HG03520 (cell line): ENCODE results near the gene ERC2.

Experiments
- ATAC-seq: cut with Tn5 transposase; IDR thresholded peaks from one replicate; pipeline ENCODE4 v1.9.1; 2021; ENCODE audit warnings: mild to moderate bottlenecking, moderate library complexity; ENCODE audit not compliant: unreplicated experiment

ERC2 gene

DNA sequence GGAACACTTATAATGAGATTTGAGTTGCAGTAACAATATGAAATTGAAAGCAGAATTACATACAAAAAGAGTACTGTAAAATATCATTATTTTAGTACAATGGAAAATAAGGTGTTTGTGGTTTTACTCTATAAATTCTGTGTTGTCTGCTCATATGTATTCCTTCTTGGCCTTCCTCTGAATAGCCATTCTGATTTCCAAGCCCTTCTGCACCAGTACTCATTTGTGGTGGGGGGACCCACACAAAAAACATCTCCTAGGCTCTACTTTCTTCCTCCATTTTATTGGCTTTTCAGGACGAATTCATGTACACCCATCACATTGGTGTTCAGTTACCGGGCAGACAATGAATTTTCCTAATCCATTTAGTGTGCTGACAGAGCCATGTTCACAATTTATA, 338.2 kb downstream of the ERC2 start:
- no peak for ATAC-seq

DNA sequence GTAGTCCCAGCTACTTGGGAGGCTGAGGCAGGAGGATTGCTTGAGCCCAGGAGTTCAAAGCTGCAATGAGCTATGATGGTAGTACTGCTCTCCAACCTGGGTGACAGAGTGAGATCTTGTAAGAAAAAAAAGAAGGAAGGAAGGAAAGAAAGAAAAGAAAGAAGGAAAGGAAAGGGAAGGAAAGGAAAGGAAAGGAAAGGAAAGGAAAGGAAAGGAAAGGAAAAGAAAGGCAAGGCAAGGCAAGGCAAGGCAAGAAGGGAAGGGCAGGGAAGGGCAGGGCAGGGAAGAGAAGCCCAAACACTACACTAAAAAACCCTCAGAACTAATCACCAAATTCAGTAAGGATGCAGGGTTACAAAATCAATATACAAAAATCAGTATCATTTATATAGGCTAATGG, 341.6 kb downstream of the ERC2 start:
- no peak for ATAC-seq

DNA sequence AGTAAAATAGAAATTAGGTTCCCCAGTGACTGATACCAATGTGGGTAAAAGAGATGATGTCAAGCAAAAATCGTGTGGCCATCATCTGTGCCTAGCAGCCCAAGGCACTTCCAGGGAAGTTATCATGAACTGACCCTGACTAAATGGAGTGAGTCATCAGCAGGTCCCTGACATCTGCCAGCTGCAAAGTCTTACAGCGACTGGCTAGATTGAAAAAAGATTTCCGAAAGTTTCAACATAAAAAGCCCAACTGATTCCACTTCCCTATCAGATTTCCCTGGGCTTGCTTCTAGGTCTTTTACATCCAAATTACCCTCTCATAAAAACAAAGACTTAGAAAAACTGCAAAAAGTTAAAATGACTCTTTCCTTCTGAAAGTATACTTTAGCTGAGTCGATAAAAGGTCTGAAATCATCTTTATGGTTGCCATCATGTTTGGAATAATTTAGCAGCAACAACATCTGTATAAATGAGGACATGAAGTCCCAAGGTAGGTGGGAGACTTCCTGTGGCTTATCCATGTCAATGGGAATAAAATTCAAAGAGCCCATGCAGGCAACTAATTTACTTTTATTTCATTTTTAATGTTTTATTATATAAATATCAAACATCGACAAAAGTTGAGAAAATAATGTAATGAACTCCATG, 342.8 kb downstream of the ERC2 start:
- ATAC-seq, result no peak

DNA sequence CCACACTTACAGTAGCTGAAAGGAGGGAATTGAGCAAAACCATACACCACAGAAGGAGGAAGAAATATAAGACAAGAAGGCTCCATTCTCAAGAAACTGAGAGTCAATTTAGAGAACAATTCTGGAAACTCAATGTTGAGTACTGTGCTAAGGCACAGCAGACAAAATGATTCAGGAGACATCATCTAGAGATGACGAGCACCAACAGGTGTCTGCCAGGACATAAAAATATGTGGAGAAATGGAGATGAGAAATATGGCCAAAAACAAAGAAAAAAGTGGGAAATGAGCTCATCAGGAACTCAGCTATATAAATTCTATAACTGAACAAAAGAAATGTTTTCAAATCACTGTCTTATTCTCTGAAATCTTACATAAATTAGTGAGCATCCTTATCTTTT, 343.7 kb downstream of the ERC2 start:
- ATAC-seq, result no peak

DNA sequence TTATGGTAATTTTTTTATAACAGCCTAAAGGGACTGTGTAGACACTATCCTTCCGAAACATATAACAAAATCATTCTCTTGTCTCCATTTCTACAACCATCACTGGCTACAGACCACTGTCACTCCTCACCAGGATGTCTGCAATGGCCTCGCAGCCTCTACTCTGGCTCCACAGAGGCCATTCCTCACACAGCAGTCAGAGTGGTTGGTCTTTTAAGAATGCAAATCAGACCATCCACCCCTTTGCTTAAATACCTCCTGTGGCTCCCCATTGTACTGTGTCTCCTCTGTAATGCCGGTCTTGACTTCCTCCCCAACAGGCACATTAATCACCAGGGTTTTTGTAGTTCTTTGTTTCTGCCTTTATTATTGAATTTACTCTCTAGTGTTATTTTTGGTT, 344.8 kb downstream of the ERC2 start:
- ATAC-seq, result no peak

DNA sequence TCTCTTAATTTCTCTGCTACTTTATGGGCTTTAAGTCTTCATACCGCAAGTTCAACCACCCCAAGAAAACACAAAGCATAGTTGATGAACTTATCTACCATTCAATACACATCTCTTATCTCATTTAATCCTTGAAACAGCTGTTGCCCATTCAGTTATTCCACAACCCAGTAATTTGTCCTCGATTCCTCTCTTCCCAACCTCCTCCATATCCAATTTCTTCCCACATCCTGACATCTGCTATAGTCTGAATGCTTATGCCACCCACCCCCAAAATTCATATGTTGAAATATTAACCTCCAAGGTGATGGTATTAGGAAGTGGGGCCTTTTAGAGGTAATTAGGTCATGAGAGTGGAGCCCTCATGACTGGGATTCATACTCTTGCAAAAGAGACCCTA, 345.4 kb downstream of the ERC2 start:
- ATAC-seq, result no peak

DNA sequence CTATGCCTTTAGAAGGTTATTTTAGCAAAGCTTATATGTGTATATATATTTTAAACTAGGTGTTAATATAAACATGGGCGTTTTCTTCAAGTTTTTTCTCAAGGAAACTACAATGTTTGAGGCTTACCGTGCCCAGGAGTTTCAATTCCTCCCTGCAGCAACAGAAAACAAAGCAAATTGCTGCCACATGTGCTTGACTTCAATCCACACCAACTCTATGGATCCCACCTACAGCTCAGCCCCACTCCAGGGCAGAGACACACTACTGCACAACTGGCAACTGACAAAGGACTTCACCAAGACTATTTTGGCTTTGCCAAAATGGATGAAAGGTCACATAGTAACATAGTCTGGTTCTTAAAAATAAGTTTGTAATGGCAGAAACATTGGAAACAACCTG, 346.6 kb downstream of the ERC2 start:
- no peak for ATAC-seq

DNA sequence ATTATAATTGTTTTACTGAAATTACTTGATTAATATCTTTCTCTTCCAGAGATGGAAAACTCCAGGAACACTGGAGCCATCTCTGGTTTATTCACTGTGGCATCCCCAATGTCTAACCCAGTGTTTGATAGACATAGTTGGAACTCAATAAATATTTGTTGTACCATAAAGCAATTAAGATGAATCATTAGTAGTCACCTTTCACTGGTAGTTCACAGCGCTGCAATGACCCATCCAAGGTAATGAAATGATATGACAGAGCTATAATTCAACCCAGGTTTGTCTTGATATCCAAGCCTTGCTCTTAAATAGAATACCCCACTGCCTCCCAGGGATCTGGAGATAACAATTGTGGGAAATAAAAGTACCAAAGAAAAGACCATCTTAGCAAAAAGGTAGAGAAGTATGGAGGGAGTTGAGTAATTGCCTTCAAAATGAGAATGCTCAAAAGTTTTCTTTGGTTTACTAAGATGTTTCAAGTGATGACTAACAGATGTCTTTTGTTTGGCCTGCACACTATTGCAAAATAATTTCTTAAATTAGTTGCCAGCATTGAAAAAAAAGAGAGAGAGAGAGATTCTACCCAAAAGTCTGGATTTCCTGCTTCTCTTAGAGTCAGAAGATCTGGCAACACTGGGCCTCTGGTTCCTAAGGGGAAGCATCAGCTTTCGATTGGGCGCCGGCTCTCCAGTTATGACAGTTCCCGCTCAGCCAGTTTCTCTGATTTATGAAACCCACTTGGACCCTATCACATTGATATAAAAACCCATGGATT, 348.5 kb downstream of the ERC2 start:
- no peak for ATAC-seq

GRCh38 chr3:56118968-56119367, 349.3 kb downstream of the ERC2 start:
- ATAC-seq, result no peak

DNA sequence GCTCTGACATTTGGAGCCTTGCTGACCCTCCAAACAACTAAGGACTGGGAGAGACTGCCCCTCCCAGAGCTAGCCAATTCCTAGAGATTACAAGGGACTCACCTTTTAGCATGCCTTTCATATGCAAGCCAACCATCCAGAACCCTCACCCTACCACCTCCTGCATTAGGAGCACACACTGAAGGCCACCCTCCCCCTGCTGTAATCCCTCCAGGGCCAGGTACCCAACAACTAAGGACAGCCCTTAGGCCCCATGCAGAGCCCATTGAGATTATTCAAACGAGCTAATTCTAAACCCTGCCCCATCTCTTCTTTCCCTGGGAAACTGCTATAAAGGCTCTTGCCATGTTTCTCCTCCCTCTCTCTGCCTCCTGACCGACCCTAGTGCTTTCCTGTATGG, 352.6 kb downstream of the ERC2 start:
- no peak for ATAC-seq

DNA sequence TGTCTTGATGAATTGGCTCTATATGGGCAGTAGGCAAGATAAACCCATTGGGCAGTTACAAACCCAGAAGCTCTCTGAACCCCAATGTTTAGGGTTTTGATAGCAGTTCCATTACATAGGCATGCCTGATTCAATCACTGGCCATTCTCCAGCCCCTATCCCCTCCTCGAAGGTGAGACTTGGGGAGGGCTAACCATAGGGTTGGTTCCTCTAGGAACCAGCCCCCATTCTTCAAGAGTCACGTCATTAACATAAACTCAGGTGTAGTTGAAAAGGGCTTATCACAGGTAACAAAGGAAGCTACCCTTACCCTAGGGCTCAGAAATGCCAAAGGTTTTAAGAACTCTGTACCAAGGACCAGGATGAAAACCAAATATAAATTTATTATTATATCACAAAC, 353.1 kb downstream of the ERC2 start:
- no peak for ATAC-seq

DNA sequence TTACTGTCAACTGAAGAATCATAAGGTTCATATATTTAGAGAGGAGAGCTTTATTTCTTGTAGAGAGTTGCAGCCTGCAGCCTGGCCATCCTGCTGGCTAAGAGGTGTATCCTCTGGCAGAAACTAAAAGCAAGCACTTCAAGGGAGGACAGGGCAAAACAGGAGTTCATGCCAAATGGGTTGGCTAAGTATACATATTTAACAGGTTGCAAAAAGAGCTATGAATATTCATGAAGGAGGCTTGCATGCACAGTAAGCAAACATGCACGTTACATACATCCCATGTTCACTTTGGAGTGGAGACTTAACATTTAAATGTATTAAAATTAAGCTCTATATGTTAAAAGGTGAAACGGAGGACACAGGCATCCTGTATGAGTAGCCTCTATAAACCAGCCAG, 354.4 kb downstream of the ERC2 start:
- no peak for ATAC-seq

GRCh38 chr3:56113231-56113630, 355.0 kb downstream of the ERC2 start:
- ATAC-seq, result no peak

DNA sequence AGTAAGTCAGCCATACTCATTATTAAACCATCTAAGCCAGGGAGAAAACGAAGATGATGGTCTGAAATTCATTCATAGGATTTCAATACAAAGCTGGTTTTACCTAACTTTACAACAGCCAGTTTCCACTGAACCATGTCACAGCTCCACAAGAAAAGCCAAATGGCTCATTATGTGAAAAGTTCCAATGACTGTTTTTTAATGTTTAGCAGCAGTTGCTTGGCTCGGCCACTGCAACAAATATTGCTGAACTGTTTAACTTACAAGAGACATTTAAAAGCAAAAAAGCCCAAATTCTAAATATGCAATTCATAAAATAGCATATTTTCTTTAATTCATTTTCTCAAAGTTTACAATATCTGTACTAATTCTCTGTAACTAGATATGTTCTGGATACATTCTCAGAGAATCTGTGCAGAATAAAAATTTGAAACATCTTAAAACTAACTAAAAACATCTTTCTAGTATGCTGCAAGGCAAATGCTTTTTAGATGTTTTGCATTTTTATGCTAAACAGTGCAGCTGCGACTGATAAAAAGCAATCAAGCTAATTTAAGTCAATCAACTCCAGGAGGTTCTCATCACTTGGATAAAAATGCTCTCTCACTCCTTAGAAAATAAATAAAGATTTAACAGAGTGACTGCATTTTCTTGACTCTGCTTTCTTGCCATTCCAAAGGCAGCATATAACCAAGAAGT, 356.5 kb downstream of the ERC2 start:
- ATAC-seq, result no peak

DNA sequence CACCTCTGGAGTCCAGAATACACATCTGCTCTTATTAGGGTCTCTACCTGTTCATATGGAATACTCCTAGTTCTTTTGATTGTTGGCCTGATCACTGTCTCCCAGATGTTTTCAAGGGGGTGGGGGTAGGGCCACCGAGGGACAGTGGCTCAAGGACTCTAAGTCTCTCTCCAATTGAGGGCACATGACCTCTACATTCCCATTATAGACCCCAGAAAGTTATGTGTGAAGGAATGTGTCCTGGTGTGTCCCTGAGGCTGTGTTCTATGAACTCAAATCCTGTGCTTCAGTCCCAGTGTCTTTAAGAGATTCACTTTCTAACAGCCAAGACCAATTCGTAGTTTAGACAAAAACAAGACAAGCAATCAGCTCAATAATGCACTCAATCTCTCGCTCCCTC, 357.4 kb downstream of the ERC2 start:
- ATAC-seq, result no peak

- no peak for ATAC-seq
Observed at GRCh38 chr3:56107157-56107556, 361.1 kb downstream of the ERC2 start.

DNA sequence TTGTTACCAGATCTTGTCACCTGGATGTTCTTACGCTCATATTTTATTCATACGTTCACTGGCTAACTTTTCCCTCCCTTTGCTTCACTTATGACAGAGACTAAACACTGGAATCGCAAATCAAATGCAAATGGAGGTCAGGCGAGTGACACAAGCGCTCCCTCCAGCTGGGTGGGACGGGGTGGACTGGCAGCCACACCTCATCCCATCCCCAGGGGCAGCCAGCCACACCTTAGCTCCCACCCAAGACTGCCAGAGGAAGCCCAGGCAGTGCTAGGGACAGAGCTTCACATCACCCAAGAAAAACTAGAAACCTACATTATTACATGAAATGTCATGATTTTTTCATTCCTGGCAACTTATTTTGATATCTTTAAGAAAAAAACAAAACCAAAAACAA, 366.2 kb downstream of the ERC2 start:
- ATAC-seq, result no peak

GRCh38 chr3:56101576-56101975, 366.7 kb downstream of the ERC2 start:
- ATAC-seq, result no peak

GRCh38 chr3:56096999-56097398, 371.3 kb downstream of the ERC2 start:
- ATAC-seq, result no peak

GRCh38 chr3:56094170-56094569, 374.1 kb downstream of the ERC2 start:
- no peak for ATAC-seq

GRCh38 chr3:56089739-56090138, 378.5 kb downstream of the ERC2 start:
- ATAC-seq, result no peak

DNA sequence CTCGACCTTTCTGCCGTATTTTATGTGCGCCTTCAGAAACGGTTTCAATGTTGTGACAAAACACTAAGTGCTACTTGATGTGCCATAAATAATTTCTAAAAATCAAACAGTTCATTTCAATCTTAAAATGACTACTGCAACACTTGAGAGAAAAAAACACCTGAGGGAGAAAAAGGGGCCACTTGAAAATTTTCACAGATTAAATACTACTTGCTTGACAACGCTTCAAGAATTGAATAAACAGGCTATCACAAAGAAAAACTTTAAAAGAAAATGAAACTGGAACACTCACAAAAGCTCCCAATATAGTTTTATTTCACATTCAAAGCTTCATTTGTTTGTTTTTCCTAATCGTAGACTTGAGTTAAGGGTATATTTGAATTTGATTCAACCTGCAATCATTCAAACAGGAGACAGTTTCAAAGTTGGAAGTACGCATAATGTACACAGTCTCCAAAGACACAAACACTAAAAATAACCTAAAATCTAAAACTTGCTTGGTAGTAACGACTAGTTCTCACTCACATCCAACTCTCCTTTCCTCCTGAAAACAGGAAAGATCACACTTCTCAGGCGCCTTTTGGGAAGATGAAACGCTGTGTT, 380.7 kb downstream of the ERC2 start:
- no peak for ATAC-seq
